ENCODE data around the gene TMEM253.

Gene TMEM253

GRCh38 chr14:21090194-21090939 is 10.5 kb upstream of the TMEM253 start:
- DNase-seq (ENCODE audit: low spot score) = no peak

GRCh38 chr14:21090940-21091663 is 9.8 kb upstream of the TMEM253 start:
- DNase-seq (ENCODE audit: low spot score) = no peak

- DNase-seq (ENCODE audit: low spot score) = peak; percentile 57
These were observed 9.0 kb upstream of the TMEM253 start for GRCh38 chr14:21091821-21092272.

- peak; percentile 90 for DNase-seq (ENCODE audit: low spot score)
These were observed 8.4 kb upstream of the TMEM253 start for GRCh38 chr14:21092273-21093011.

- peak; percentile 63 for DNase-seq (ENCODE audit: low spot score)
These were observed 7.8 kb upstream of the TMEM253 start for GRCh38 chr14:21093018-21093417.

- peak; percentile 71 for DNase-seq (ENCODE audit: low spot score)
These were observed 6.8 kb upstream of the TMEM253 start for GRCh38 chr14:21093769-21094681.

GRCh38 chr14:21095430-21096205 is 5.2 kb upstream of the TMEM253 start:
- DNase-seq (ENCODE audit: low spot score) = no peak

GRCh38 chr14:21096438-21096837 is 4.4 kb upstream of the TMEM253 start:
- no peak for DNase-seq (ENCODE audit: low spot score)

- no peak for DNase-seq (ENCODE audit: low spot score)
These were observed 3.8 kb upstream of the TMEM253 start for GRCh38 chr14:21096978-21097635.

- no peak for DNase-seq (ENCODE audit: low spot score)
These were observed 3.2 kb upstream of the TMEM253 start for GRCh38 chr14:21097636-21098075.

- DNase-seq (ENCODE audit: low spot score) = no peak
These were observed 2.6 kb upstream of the TMEM253 start, which contains the start of gene ZNF219 for GRCh38 chr14:21098076-21098891. ZNF219 (minus strand) TSS chr14:21098655; CDS start chr14:21093591, 5,064 bp downstream.

GRCh38 chr14:21098892-21099595 is 1.8 kb upstream of the TMEM253 start:
- no peak for DNase-seq (ENCODE audit: low spot score)

GRCh38 chr14:21099596-21099985 is 1.3 kb upstream of the TMEM253 start:
- DNase-seq (ENCODE audit: low spot score) = no peak

GRCh38 chr14:21101802-21102413 is 1.0 kb downstream of the TMEM253 start:
- DNase-seq (ENCODE audit: low spot score) = no peak

- no peak for DNase-seq (ENCODE audit: low spot score)
These were observed 1.9 kb downstream of the TMEM253 start for GRCh38 chr14:21102521-21103410.

GRCh38 chr14:21103411-21103709 is 2.5 kb downstream of the TMEM253 start:
- no peak for DNase-seq (ENCODE audit: low spot score)

Measured in left forelimb (tissue), 1 donor.